HK-2 (cell line): ENCODE measurements around the gene PLIN3.
"Not testable (repeated sequence)": the region's sequence is repeated elsewhere in the genome, so short reads cannot be mapped to it uniquely, and the experiment has no call there.

Experiments used
- DNase-seq: peaks from one replicate; pipeline ENCODE4 v3.0.0-alpha.2; 2018; ENCODE audit not compliant: unreplicated experiment

Gene PLIN3

GRCh38 chr19:4811328-4812131 lies 55.9 kb downstream of the PLIN3 start:
- DNase-seq: peak; percentile 74

GRCh38 chr19:4807188-4807587 lies 60.3 kb downstream of the PLIN3 start:
- peak; percentile 53 for DNase-seq

GRCh38 chr19:4806384-4806783 lies 61.1 kb downstream of the PLIN3 start:
- no peak for DNase-seq

GRCh38 chr19:4805140-4805539 lies 62.3 kb downstream of the PLIN3 start:
- DNase-seq: not testable (repeated sequence)

- no peak for DNase-seq
Observed at GRCh38 chr19:4803736-4804695, 63.5 kb downstream of the PLIN3 start.

GRCh38 chr19:4802711-4803110 lies 64.8 kb downstream of the PLIN3 start:
- no peak for DNase-seq

- no peak for DNase-seq
Observed at GRCh38 chr19:4801085-4801619, 66.3 kb downstream of the PLIN3 start.

GRCh38 chr19:4800591-4801081 lies 66.8 kb downstream of the PLIN3 start:
- DNase-seq: no peak

- DNase-seq: no peak
Observed at GRCh38 chr19:4795400-4795799, 72.1 kb downstream of the PLIN3 start.

GRCh38 chr19:4794971-4795370 lies 72.5 kb downstream of the PLIN3 start:
- no peak for DNase-seq

- DNase-seq: not testable (repeated sequence)
Observed at GRCh38 chr19:4793278-4793677, 74.2 kb downstream of the PLIN3 start.

- not testable (repeated sequence) for DNase-seq
Observed at GRCh38 chr19:4792866-4793195, 74.6 kb downstream of the PLIN3 start.

GRCh38 chr19:4792019-4792865 lies 75.2 kb downstream of the PLIN3 start:
- DNase-seq: not testable (repeated sequence)

GRCh38 chr19:4791183-4792018 lies 76.1 kb downstream of the PLIN3 start, which contains the start of gene FEM1A:
TSS of gene FEM1A (plus strand) at chr19:4791734. CDS start at chr19:4791855, 121 bp downstream.
- peak; percentile 99 for DNase-seq
